Ovary (tissue), 9 donors: ENCODE data around the gene DNAJC22. TPM values are rescaled to one million over a fixed set of nuclear protein-coding genes. Genes with fewer than 3 reads are reported as not detected.
"Not testable (repeated sequence)": the region's sequence is repeated elsewhere in the genome, so short reads cannot be mapped to it uniquely, and the experiment has no call there.

ENCODE experiments used
- DNase-seq, 5 donors: peaks; one replicate each; pipeline ENCODE4 v3.0.0-alpha.2; 2019 to 2020
- H3K27ac ChIP-seq, 2 donors: fragments of 200-600 bp; one replicate each; pipeline versions ENCODE4 v1.5.1 to v1.8.0; 2019 to 2022
- H3K27me3 ChIP-seq: fragments of 200-600 bp; one replicate; pipeline ENCODE4 v1.8.0; 2022
- H3K36me3 ChIP-seq: fragments of 200-600 bp; sonication (generic); one replicate; pipeline ENCODE4 v1.5.1; 2019
- H3K4me1 ChIP-seq: one replicate; pipeline ENCODE4 v1.8.1; 2013; ENCODE audit warnings: mild to moderate bottlenecking, moderate library complexity; ENCODE audit not compliant: insufficient read depth
- H3K4me3 ChIP-seq: fragments of 200-600 bp; sonication (generic); one replicate; pipeline ENCODE4 v1.5.1; 2017
- H3K9me3 ChIP-seq, 2 donors: fragments of 200-600 bp in 1 of 2; sonication (generic) in 1 of 2; one replicate each; pipeline versions ENCODE4 v1.5.1 to v1.8.1; 2013 to 2019; ENCODE audit warnings: mild to moderate bottlenecking in 1 of 2, moderate library complexity in 1 of 2
- CTCF ChIP-seq, 3 donors: fragments of 450-650 bp in 2 of 3; fragments of 200-600 bp in 1 of 3; IDR thresholded peaks; one replicate each; pipeline versions ENCODE4 v1.5.1 to v1.8.0; 2016 to 2022; ENCODE audit warnings: antibody characterized with exemption in 3 of 3, mild to moderate bottlenecking in 1 of 3
- EP300 ChIP-seq: sonication (generic); formaldehyde crosslinking; IDR thresholded peaks from one replicate; pipeline ENCODE4 v1.6.1; 2017; ENCODE audit warnings: antibody characterized with exemption
- POLR2A ChIP-seq: fragments of 450-650 bp; IDR thresholded peaks from one replicate; pipeline ENCODE4 v1.6.1; 2017; ENCODE audit warnings: antibody characterized with exemption, mild to moderate bottlenecking, moderate library complexity
- WGBS, 3 donors: extraction: QIAGEN DNeasy Blood & Tissue Kit in 1 of 3; methylation state at CpG; one replicate each; pipeline versions ENCODE4 v1.1.5 to v1.1.7; 2013 to 2017; 5-methylcytosine and 5-hydroxymethylcytosine counted together
- intact Hi-C, 4 donors: fragments of 100-400 bp; cut with DNase I; formaldehyde crosslinking; loops; one replicate each; pipeline versions ENCODE4 v1.11.0 to v1.15.1; 2022 to 2023
- polyA plus RNA-seq, 2 donors: library from polyadenylated mRNA; stranded (reverse); fragments of 200-250 nt in 1 of 2; fragments of 350-450 nt in 1 of 2; fragmentation: Illumina TruSeq in 1 of 2; extraction: RNeasy Lipid Tissue Mini Kit (QIAGEN cat#74804) in 1 of 2; gene quantifications; one replicate each; pipeline ENCODE4 v1.2.3, GENCODE V29; 2013 to 2014
- total RNA-seq, 7 donors: library from RNA; depleted of rRNA in 2 of 7; stranded (reverse); fragments of >200 nt in 2 of 7; fragmentation: NEBNext Ultra II Directional in 3 of 7; extraction: Animal tissue kit (Norgen Biotek cat#: 25700) in 3 of 7; gene quantifications; one replicate each; pipeline versions ENCODE4 v1.1.0 to v1.2.4, GENCODE V29; 2016 to 2023
- donor health status: DM: no; HTN: no; CAD: no; lungs with moderate emphysema.
- donor health status: DM: no; HTN: no; CAD: no.
- donor health status: Bipolar disorder and iron deficiency.
- donor health status: DM: yes; HTN: yes; CAD: no.
- donor health status: DM: no; HTN: no; CAD: no.
- donor health status: DM: yes; HTN: yes; CAD: no.

Gene DNAJC22
- total and polyA plus RNA-seq, 9 donors, result 0.30 to 3.4 (median 0.47) TPM; not detected in 2

- no peak for DNase-seq
- no peak overlapping the region for H3K4me3 ChIP-seq
- no peaks in the 10 kb centered on the region for H3K9me3 ChIP-seq
- H3K4me1 ChIP-seq, result no peaks in the 10 kb centered on the region
- H3K27me3 ChIP-seq, result no peaks in the 10 kb centered on the region
- no peak overlapping the region for H3K27ac ChIP-seq
- TF ChIP-seq CTCF (IDR thresholded peaks at IDR 0.05), result no peak
- TF ChIP-seq POLR2A, result no peak
- TF ChIP-seq EP300, result no peak
- 61 to 76% (median 67%) methylated on average over 2 of the region's 2 CpGs for WGBS, 3 donors
- intact Hi-C loops, result no loop called here
- H3K36me3 ChIP-seq, result no peaks in the 10 kb centered on the region
Observed at GRCh38 chr12:49304161-49304560, 42.5 kb upstream of the DNAJC22 start.

GRCh38 chr12:49305762-49306510 is 40.8 kb upstream of the DNAJC22 start:
- Histone ChIP-seq H3K27me3 (no peaks in the 10 kb centered on the region), H3K4me1 (no peaks in the 10 kb centered on the region), H3K27ac (no peak overlapping the region), H3K36me3 (no peaks in the 10 kb centered on the region), H3K4me3 (no peak overlapping the region), H3K9me3 (no peaks in the 10 kb centered on the region)
- intact Hi-C loops, result no loop called here
- DNase-seq, result no peak
- TF ChIP-seq EP300, result no peak
- WGBS, 3 donors, result 82 to 90% (median 82%) methylated on average over 6 of the region's 6 CpGs

- TF ChIP-seq EP300 (no peak), CTCF (IDR thresholded peaks at IDR 0.05) (no peak), POLR2A (no peak)
- Histone ChIP-seq H3K4me3 (no peak overlapping the region), H3K27ac (no peak overlapping the region), H3K9me3 (no peaks in the 10 kb centered on the region), H3K36me3 (no peaks in the 10 kb centered on the region), H3K27me3 (no peaks in the 10 kb centered on the region), H3K4me1 (no peaks in the 10 kb centered on the region)
- no peak for DNase-seq
- intact Hi-C loops, result no loop called here
- 90 to 92% (median 92%) methylated on average over 7 of the region's 7 CpGs for WGBS, 3 donors
Observed at GRCh38 chr12:49309386-49309785, 37.3 kb upstream of the DNAJC22 start.

- WGBS, 3 donors, result 73 to 90% (median 84%) methylated on average over 2 to 3 of the region's 3 CpGs
- H3K4me3 ChIP-seq, H3K9me3 ChIP-seq, H3K36me3 ChIP-seq, intact Hi-C loops, H3K27ac ChIP-seq, H3K4me1 ChIP-seq, H3K27me3 ChIP-seq, DNase-seq: not testable (repeated sequence)
Observed at GRCh38 chr12:49310451-49311000, 36.2 kb upstream of the DNAJC22 start.

GRCh38 chr12:49314811-49315210 is 31.9 kb upstream of the DNAJC22 start:
- 65 to 88% (median 67%) methylated on average over 1 of the region's 1 CpG for WGBS, 3 donors
- Histone ChIP-seq H3K27me3 (no peaks in the 10 kb centered on the region), H3K4me3 (no peak overlapping the region), H3K27ac (no peak overlapping the region), H3K36me3 (no peaks in the 10 kb centered on the region), H3K4me1 (no peaks in the 10 kb centered on the region), H3K9me3 (no peaks in the 10 kb centered on the region)
- DNase-seq, result no peak
- intact Hi-C loops, result no loop called here
- no peak for TF ChIP-seq EP300
- no peak for TF ChIP-seq POLR2A
- TF ChIP-seq CTCF (IDR thresholded peaks at IDR 0.05), result no peak

- H3K27ac ChIP-seq, H3K9me3 ChIP-seq, H3K36me3 ChIP-seq, H3K27me3 ChIP-seq, DNase-seq, H3K4me3 ChIP-seq, intact Hi-C loops, H3K4me1 ChIP-seq: not testable (repeated sequence)
- 92 to 94% (median 93%) methylated on average over 10 of the region's 10 CpGs for WGBS, 3 donors
Observed at GRCh38 chr12:49317118-49317517, 29.6 kb upstream of the DNAJC22 start.

- H3K9me3 ChIP-seq, H3K27me3 ChIP-seq, H3K27ac ChIP-seq, intact Hi-C loops, DNase-seq, H3K4me3 ChIP-seq, H3K4me1 ChIP-seq, H3K36me3 ChIP-seq: not testable (repeated sequence)
- WGBS, 3 donors, result 88 to 95% (median 89%) methylated on average over 9 of the region's 9 CpGs
Observed at GRCh38 chr12:49320411-49321103, 26.1 kb upstream of the DNAJC22 start.
